Measurements from ENCODE around the gene ANKRD55.

DNA sequence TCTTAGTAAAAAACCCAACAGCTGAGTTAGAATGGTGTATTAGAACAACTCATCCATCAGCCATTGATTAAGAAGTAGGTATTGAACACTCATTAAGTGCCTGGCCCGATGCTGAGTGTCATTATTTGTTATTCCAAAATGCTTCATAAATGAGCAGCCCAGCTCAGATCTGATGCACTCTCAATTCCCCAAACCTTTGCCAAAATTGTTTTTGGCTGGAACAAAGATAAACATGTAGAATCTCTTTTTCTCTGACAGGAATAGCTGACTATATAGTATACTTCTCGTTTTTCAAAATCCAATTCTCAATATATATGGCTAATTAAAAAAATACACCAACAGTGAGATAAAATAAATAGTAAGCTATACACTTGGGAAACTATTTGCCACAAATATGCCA is 20.0 kb upstream of the ANKRD55 start:
- TF ChIP-seq POLR2AphosphoS5 (IDR thresholded peaks at IDR 0.05; ENCODE audit: borderline replicate concordance, low read depth, low read length), result no peak
- TF ChIP-seq EZH2 (IDR thresholded peaks at IDR 0.05), result no peak
- no peak for TF ChIP-seq FOXP2 (optimal IDR thresholded peaks at IDR 0.05; ENCODE audit: control extremely low read depth, extremely low read length, insufficient read depth)

All from SK-N-MC (cell line).